Heart left ventricle (tissue), 16 donors: ENCODE results near the gene RPL12. TPM values are rescaled to one million over a fixed set of nuclear protein-coding genes. Genes with fewer than 3 reads are reported as not detected.
A peak's percentile ranks its signal among the peaks of the same experiment; 100 is the strongest.

Experiments used
- ATAC-seq, 4 donors: fragments of 200-7000 bp; cut with Tn5 transposase; one replicate each; pipeline ENCODE4 v1.9.1; 2020 to 2022; ENCODE audit warnings: moderate library complexity in 4 of 4, mild to moderate bottlenecking in 3 of 4, moderate number of reproducible peaks in 1 of 4
- DNase-seq, 5 donors: peaks; one replicate each; pipeline ENCODE4 v3.0.0-alpha.2; 2020
- H3K27ac ChIP-seq, 12 donors: fragments of 200-600 bp; sonication (generic) in 4 of 12; one replicate each; pipeline versions ENCODE4 v1.5.0 to v1.8.0; 2016 to 2022; ENCODE audit warnings: mild to moderate bottlenecking in 2 of 12
- H3K27me3 ChIP-seq, 9 donors: fragments of 200-600 bp; sonication (generic) in 2 of 9; one replicate each; pipeline versions ENCODE4 v1.5.1 to v1.8.0; 2016 to 2022; ENCODE audit warnings: mild to moderate bottlenecking in 3 of 9
- H3K36me3 ChIP-seq, 9 donors: fragments of 200-600 bp; sonication (generic) in 2 of 9; one replicate each; pipeline versions ENCODE4 v1.5.0 to v1.8.0; 2018 to 2022; ENCODE audit warnings: mild to moderate bottlenecking in 2 of 9
- H3K4me1 ChIP-seq, 12 donors: fragments of 200-600 bp; sonication (generic) in 4 of 12; one replicate each; pipeline versions ENCODE4 v1.5.0 to v1.8.0; 2016 to 2022; ENCODE audit warnings: mild to moderate bottlenecking in 3 of 12
- H3K4me3 ChIP-seq, 12 donors: fragments of 200-600 bp; sonication (generic) in 4 of 12; one replicate each; pipeline versions ENCODE4 v1.5.0 to v1.8.0; 2017 to 2022; ENCODE audit warnings: mild to moderate bottlenecking in 9 of 12, moderate library complexity in 4 of 12
- H3K9me3 ChIP-seq, 12 donors: fragments of 200-600 bp; sonication (generic) in 4 of 12; one replicate each; pipeline versions ENCODE4 v1.5.0 to v1.8.0; 2016 to 2022; ENCODE audit warnings: mild to moderate bottlenecking in 1 of 12
- CTCF ChIP-seq, 12 donors: fragments of 200-600 bp; sonication (generic) in 4 of 12; IDR thresholded peaks; one replicate each; pipeline versions ENCODE4 v1.5.0 to v1.8.0; 2018 to 2022; ENCODE audit warnings: antibody characterized with exemption in 12 of 12, mild to moderate bottlenecking in 5 of 12
- POLR2A ChIP-seq, 2 donors: fragments of 450-650 bp; IDR thresholded peaks; one replicate each; pipeline ENCODE4 v1.6.1; 2017; ENCODE audit warnings: antibody characterized with exemption in 2 of 2, mild to moderate bottlenecking in 2 of 2, moderate library complexity in 2 of 2
- WGBS, 4 donors: extraction: QIAGEN DNeasy Blood & Tissue Kit in 2 of 4; methylation state at CpG; one replicate each; pipeline versions ENCODE4 v1.1.5 to v1.1.7; 2013 to 2018; 5-methylcytosine and 5-hydroxymethylcytosine counted together
- intact Hi-C, 10 donors: fragments of 100-400 bp; cut with DNase I; formaldehyde crosslinking; loops; one replicate each; pipeline versions ENCODE4 v1.11.1 to v1.14.2; 2022
- polyA plus RNA-seq, 2 donors: library from polyadenylated mRNA; stranded (reverse); fragments of 200-250 nt; gene quantifications; one replicate each; pipeline ENCODE4 v1.2.3, GENCODE V29; 2013
- total RNA-seq, 9 donors: library from RNA; depleted of rRNA in 2 of 9; stranded (reverse); fragments of >200 nt in 2 of 9; fragmentation: NEBNext Ultra II Directional in 3 of 9; extraction: Animal tissue kit (Norgen Biotek cat#: 25700) in 3 of 9; gene quantifications; one replicate each; pipeline versions ENCODE4 v1.1.0 to v1.2.4, GENCODE V29; 2016 to 2023
- donor health status: ischemic (EF 13 %, LVEDD 7.1; RV severe dilation, severe dysfunction).
- donor health status: healthy with polysubstance abuse.
- donor health status: DM: no; HTN: yes; CAD: no.
- donor health status: DM: no; HTN: no; CAD: no.
- donor health status: ischemic (EF 25% LVEDD 6.9; RV normal size, moderate dysfunction).
- donor health status: ischemic (EF 25% LVEDD 5.7; RV mildly dilated, moderate dysfunction).
- donor health status: healthy.
- donor health status: DM: yes; HTN: yes; CAD: no.
- donor health status: ischemic (EF 35%, LVEDD 5.7; RV mildly dilated, moderate dysfunction).
- donor health status: nonischemic (EF 11% LVEDD 7.7; RV severe dilation, severe dysfunction).
- donor health status: DM: yes; HTN: yes; CAD: no.
- donor health status: PGD.
- donor health status: ischemic (EF 29% LVEDD 5.4; RV normal size, mild dysfunction).
- donor health status: nonischemic (EF 23%, LVEDD 6.1; RV moderate dilation, normal function).

The RPL12 gene
- total and polyA plus RNA-seq, 11 donors, result 408 to 1,523 (median 665) TPM

DNA sequence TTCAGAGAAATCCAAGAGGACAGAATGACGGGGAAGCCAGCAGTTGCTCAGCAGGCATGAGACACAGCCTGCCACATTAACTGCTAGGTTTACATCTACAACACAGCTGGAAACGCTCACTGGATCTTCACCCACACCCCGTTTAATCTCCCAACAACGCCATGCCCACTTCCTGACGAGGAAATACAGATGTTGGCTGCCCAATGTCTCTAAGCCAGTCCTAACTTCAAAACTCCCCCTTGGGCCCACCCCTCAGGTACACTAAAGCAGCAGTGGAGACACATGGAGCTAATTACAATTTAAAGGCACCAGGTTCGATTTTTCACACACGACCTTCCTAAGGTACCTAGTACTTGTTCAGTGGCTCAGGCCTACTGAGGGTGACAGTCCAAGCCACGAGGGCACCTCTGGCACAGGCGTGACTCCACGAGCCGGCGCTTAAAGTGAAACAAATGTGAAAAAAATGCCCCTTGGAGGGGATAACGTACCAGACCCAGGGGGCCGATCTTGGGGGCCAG, 904 bp downstream of the RPL12 start:
- H3K9me3 ChIP-seq, result no peaks in the 10 kb centered on the region
- TF ChIP-seq CTCF (IDR thresholded peaks at IDR 0.05), result no peak
- no peak for TF ChIP-seq POLR2A (IDR thresholded peaks at IDR 0.05)
- peak overlapping the region; percentile 90 to 98 (median 95) for H3K27ac ChIP-seq
- 3 to 5% (median 4%) methylated on average over 14 of the region's 14 CpGs for WGBS, 4 donors
- peak overlapping the region; percentile 64 to 93 (median 89) for H3K4me3 ChIP-seq
- peaks cover 0 to 57% (median 50%) of the 10 kb centered on the region in 9 donors for H3K36me3 ChIP-seq
- intact Hi-C loops, result loop anchor here in 2 of 10 donors (2.0 to 10.0 kb wide), 2 partner anchors 54 to 226 kb away; partner anchors contain the start of gene SLC2A8 (in 1 of the 2)
- H3K27me3 ChIP-seq, result no peaks in the 10 kb centered on the region
- peaks cover 7 to 52% (median 35%) of the 10 kb centered on the region in 12 donors for H3K4me1 ChIP-seq
- DNase-seq (no peak), ATAC-seq (peak in 3 of 4 donors; percentile 0 to 4 (median 2))

- DNase-seq, result no peak
- peak overlapping the region in 10 of 12 donors; percentile 91 to 98 (median 95) for H3K27ac ChIP-seq
- H3K36me3 ChIP-seq, result peaks cover 0 to 59% (median 55%) of the 10 kb centered on the region in 9 donors
- H3K4me1 ChIP-seq, result peaks cover 7 to 44% (median 31%) of the 10 kb centered on the region in 12 donors
- no peaks in the 10 kb centered on the region for H3K27me3 ChIP-seq
- intact Hi-C loops, result no loop called here
- WGBS, 4 donors, result 38 to 52% (median 49%) methylated on average over 5 of the region's 5 CpGs
- no peak for ATAC-seq
- TF ChIP-seq POLR2A (IDR thresholded peaks at IDR 0.05), result no peak
- no peak for TF ChIP-seq CTCF (IDR thresholded peaks at IDR 0.05)
- H3K4me3 ChIP-seq, result peak overlapping the region in 10 of 12 donors; percentile 64 to 93 (median 88)
- peaks cover 0 to 3% (median 0%) of the 10 kb centered on the region in 12 donors for H3K9me3 ChIP-seq
These were observed 1.8 kb downstream of the RPL12 start for GRCh38 chr9:127449332-127449966.

- WGBS, 4 donors, result 89 to 92% (median 91%) methylated on average over 8 of the region's 8 CpGs
- Histone ChIP-seq H3K4me1 (peaks cover 7 to 39% (median 31%) of the 10 kb centered on the region in 12 donors), H3K27ac (peak overlapping the region in 1 of 12 donors; percentile 95), H3K4me3 (peak overlapping the region in 1 of 12 donors; percentile 93), H3K9me3 (peaks cover 0 to 8% (median 0%) of the 10 kb centered on the region in 12 donors), H3K36me3 (peaks cover 0 to 67% (median 62%) of the 10 kb centered on the region in 9 donors), H3K27me3 (no peaks in the 10 kb centered on the region)
- DNase-seq (no peak), ATAC-seq (no peak)
- intact Hi-C loops, result no loop called here
- TF ChIP-seq POLR2A (IDR thresholded peaks at IDR 0.05) (no peak), CTCF (IDR thresholded peaks at IDR 0.05) (no peak)
These were observed 2.9 kb downstream of the RPL12 start for GRCh38 chr9:127448112-127448805.
